HG02571 (cell line): ENCODE measurements around the gene EWSR1.
"Not testable (repeated sequence)": the region's sequence is repeated elsewhere in the genome, so short reads cannot be mapped to it uniquely, and the experiment has no call there.

Source experiments
- ATAC-seq: cut with Tn5 transposase; IDR thresholded peaks from one replicate; pipeline ENCODE4 v1.9.1; 2021; ENCODE audit warnings: mild to moderate bottlenecking, moderate library complexity; ENCODE audit not compliant: unreplicated experiment

Gene EWSR1, protein sequence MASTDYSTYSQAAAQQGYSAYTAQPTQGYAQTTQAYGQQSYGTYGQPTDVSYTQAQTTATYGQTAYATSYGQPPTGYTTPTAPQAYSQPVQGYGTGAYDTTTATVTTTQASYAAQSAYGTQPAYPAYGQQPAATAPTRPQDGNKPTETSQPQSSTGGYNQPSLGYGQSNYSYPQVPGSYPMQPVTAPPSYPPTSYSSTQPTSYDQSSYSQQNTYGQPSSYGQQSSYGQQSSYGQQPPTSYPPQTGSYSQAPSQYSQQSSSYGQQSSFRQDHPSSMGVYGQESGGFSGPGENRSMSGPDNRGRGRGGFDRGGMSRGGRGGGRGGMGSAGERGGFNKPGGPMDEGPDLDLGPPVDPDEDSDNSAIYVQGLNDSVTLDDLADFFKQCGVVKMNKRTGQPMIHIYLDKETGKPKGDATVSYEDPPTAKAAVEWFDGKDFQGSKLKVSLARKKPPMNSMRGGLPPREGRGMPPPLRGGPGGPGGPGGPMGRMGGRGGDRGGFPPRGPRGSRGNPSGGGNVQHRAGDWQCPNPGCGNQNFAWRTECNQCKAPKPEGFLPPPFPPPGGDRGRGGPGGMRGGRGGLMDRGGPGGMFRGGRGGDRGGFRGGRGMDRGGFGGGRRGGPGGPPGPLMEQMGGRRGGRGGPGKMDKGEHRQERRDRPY

DNA sequence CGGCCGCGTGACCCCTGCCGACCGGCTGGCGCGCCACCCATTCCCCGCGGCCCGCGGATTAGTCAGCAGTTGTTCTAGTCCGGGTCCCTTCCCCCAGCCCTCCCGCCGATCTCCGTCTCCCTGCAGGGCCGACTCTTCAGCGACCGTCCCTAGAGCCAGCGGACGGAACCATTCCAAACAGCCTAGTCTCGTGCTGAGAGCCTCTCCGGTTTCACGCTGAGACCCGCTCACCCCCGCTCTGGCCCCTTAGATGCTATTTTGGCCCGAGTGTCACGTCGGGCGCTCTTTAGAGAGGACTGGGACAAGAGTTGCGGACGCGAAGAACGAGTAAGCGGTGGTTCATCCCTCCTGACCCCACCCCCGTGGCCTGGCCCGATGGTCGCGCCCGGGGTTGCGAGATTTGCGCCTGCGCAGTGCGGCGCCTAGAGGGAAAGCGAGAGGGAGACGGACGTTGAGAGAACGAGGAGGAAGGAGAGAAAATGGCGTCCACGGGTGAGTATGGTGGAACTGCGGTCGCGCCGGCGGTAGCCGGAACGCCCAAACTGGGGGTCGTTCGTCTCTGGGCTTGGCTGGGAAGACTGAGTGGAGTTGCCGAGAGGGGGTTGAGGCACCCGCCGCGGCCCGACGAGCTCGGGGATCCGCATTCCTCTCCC is at the start of gene EWSR1, which contains the start of gene RHBDD3:
Gene EWSR1 (plus strand): TSS at position 411 of the 653 bp plus-strand sequence. CDS start 69 bp downstream, at position 480.
Gene RHBDD3 (minus strand): TSS at position 124 of the 653 bp plus-strand sequence. CDS start 2,355 bp downstream, outside the sequence.
- ATAC-seq: peak; percentile 73

DNA sequence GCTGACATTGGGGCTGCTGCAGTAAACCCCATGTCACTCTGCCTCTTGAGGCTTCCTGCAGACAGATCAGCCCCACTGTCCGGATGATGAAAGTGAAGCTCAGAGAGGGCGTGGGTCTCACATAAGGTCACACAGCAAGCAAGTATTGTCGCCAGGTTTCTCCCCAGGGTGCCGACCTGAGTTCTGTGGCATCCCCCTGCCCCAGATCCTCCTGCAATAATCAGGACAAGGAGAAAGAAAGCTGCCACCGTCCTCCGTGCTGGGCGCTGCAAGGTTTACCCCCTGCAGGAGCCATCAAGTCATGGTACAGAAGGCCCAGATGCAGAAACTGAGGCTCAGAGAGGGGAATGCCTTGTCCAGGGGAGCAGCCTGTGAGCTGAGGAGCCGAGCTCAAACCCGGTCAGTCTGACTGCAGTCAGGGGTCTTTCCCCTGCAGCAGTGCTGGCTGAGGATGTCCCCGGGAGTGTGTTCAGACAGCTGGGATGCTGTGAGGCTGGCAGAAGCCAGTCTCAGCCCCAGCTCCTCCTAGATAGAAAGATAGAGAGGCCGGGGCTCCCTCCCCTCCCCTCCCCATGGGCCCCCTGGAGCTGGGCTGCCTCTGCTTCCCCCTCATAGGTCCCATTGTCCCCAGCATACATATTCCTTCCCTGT is 49.2 kb upstream of the EWSR1 start:
- no peak for ATAC-seq

DNA sequence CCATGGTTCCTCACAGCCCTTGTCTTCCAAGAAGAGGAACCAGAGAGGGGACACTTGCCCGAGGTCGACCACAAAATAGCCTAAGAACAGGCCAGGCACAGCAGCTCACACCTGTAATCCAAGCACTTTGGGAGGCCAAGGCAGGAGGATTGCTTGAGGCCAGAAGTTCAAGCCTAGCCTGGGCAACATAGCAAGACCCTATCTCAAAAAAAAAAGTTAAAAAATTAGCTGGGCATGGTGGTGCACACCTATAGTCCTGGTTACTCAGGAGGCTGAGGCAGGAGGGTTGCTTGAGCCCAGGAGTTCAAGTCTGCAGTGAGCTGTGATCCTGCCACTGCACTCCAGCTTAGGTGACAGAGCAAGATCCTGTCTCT is 48.7 kb upstream of the EWSR1 start:
- not testable (repeated sequence) for ATAC-seq

DNA sequence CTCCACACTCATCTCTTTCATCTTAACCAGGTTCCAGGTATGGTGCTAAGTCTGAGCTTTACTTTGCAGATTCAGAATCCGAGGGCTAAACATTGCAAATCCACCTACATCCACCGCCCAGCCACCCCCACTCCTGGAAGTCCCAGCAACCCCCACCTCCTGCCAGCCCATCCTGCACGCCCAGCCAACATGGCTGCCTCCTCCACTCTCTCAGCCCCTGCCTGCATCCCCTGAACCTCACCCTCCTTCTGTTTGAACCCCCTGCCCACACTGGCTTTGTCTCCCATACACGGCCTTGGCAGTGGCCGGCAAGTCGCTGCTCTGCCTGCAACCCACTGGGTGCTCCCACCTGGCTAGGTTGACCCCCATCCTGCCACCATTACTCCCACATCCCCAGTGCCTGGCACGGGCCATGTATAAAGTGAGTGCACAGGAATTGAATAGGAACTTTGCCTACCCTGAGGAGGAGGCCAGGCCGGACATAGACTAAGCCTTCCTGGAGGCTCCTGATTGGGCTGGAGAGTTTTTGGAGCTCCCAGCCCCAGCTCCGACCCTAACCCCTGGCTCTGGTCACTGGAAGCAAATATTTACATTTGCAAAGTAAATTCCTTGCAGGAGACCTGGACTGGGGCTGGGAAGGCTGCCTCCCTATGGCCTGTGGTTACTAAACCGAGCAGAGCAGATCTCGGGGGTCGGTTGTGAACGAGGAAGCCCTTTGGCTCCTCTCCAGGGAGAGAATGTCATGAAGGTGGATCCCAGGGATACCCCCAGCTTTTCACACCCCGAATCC is 48.0 kb upstream of the EWSR1 start:
- no peak for ATAC-seq

DNA sequence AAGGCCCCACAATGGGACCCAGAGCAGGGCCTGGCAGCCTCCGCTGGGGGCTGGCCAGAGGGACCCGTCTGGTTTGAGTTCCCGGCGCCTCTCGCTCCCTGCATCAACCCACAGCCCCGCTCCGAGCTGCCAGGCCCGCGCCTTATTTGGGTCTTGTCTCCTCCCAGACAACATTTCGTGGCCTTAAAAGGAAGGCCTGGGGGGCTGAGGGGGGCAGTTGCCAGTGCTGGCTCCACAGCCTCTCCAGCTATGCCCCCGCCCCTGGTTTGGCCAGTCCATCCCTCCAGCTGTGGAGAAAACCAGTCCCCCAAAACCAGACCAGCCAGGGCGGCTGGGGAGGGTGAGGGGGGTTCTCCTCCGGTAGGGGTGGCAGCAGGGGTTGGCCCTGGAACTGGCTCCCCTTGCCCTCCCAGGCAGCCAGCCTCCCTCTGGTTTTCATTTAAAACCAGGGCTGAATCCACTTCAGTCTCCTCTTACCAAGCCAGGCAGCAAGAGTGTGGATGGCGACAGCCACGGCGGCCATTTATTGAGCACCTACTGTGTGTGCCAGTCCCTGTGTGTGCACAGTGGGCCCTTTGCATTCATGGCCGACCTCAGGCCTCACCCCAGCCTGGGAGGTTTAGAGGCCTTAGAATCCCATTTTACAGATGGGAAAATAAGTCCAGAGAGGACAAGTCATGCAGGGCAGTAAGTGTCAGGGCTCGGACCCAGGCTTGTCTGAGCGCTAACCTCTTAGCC is 43.8 kb upstream of the EWSR1 start:
- no peak for ATAC-seq

DNA sequence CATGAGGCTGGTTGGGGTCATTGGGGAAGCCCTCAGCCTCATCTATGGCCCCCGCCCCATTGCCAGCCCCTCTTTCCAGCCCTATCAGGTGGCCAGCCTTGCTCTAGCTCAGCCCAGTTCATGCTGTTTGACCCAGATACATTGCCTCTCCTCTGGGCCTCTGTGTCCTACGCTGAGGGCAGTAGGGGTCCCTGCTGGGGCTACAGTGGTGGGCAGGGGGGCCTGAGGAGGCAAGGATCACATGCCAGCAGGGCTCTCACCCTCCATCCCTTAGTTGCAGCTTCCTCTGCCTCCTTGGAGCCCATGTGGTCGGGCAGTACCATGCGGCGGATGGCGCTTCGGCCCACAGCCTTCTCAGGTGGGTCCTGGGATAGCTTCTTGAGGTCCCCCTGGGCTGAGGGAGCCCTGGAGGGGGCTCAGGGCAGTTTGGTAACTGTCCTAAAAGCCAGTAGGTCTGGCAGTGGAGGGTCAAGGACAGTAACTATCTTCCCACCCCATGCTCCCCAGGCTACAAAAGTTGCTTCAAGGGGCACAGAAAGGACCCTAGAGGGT is 43.1 kb upstream of the EWSR1 start:
- ATAC-seq: no peak

DNA sequence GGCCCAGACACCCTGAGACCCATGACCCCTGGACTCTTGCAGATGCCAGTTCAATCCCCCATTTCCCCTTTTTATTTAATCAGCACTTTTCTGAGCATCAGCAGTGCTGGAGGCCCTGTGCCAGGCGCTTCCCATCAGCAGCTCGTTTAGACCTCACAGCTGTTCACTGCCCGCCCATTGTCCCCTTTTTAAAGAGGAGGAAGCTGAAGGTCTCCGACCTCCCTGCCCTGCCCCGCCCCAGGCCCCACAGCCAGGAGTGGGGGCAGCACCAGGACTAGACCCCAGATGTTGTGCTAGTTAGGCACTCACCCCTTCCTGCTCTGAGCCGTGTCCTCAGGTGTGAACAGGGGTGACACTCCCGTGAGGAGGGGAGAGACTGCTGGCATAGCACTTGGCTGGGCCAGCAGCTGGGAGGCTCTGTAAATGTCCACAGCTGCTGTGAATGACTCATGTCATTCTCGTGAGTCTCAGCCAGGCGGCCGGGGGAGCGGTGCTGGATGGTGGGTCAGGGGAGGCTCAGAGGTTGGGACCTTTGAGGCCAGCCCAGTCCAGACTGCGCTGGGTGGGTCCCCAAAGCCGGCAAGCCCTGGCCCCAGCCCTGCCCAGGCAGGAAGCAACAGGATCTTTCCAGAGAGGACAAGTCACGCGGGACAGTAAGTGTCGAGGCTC is 42.5 kb upstream of the EWSR1 start:
- no peak for ATAC-seq

DNA sequence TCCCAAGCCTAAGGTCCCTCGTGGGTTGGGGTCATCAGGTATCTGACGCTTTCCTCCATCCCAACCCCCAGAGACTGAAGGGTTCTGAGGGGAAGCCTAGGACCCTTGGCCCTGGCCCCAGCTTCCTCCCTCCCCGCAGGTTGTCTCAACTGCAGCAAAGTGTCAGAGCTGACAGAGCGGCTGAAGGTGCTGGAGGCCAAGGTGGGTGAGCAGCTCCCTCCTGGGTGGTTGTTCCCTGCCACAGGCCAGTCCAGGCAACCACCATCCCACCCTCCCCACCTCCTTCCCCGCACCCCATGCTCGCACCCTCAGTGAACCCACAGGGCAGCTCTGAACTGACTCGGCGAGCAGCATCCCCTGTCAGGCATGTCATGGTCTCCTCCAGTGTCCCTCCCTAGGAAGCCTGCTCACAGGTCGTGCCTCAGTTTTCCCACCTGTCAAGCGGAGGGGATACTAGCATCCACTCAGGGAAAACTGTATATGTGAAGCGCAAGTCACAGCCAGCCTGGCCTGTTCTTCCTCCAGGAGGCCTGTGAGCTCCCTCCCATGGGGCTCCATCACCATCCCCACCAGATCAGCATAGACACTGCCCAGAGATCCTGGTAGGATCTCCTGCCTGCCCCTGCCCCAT is 41.6 kb upstream of the EWSR1 start:
- ATAC-seq: no peak

DNA sequence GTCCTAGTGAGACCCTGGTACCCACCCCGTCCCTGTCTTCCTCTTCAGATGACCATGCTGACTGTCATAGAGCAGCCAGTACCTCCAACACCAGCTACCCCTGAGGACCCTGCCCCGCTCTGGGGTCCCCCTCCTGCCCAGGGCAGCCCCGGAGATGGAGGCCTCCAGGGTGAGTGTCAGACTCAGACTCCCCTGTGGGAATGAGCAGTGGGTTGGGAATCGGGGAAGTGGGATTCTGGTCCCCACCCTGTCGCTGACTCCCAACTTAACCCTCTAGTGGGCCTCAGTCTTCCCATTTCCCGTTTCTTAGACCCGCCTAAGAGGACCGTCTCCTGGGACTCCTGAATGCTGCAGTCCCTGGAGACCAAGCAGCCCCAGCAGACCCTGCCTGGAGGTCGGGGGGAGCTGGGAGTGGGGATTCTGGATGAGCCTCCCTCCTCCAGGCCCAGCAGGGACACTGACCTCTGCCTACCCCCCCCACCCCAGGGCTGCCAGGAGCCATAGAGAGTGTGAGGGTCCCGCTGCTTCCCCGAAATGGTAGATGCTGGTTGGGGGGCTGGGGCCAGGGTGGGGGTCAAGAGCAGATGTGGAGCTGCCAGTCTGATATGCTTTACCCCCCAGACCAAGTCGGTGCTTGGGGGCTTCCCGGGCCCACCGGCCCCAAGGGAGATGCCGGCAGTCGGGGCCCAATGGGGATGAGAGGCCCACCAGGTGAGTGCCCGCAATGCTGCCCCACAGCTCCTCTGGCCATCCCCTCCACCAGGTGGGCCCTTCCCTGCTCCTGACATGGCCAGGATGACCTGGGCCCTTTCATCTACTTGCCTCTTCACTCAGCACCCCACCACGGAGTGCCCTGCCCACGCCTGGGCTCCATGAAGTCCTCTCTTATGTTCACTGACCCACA is 36.8 kb upstream of the EWSR1 start:
- ATAC-seq: no peak

DNA sequence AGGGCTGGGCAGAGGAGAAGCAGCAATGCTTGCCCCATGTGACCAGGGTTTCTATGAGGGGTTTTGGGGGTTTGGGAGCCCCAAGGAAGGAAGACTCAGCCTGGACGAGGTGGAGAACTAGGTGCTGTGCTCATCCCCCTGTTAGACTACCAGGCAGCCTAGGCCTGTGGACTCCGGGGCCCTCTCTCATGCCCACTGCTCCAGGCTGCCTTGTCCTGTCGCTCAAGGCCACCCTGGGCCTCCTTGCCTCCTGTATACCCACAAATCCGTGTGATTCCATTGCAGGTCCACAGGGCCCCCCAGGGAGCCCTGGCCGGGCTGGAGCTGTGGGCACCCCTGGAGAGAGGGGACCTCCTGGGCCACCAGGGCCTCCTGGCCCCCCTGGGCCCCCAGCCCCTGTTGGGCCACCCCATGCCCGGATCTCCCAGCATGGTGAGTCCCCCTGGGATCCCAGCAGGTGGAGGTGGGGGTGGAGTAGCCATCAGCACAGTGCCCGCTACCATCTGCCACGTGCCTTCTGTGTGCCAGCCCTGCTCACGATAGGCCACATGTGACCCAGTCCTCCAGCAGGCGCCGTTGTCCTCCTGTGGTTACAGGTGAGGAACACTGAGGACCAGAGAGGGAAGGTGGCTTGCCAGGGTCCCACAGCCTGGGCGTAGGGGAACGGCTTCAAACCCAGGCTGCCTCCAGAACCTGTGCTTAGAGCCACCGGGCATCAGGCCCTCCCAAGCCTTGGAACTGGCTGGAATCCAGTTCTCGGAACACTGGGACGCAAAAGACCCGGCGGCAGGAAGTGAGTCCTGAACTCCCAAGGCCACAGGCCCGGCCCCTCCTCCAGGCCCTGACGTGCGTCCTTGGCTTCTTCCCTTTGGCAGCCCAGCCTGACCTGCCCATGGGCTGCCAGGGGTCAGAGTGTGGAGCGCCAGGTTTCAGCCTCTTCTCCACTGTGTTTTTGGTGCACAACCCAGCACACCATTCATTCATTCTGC is 35.8 kb upstream of the EWSR1 start:
- no peak for ATAC-seq

DNA sequence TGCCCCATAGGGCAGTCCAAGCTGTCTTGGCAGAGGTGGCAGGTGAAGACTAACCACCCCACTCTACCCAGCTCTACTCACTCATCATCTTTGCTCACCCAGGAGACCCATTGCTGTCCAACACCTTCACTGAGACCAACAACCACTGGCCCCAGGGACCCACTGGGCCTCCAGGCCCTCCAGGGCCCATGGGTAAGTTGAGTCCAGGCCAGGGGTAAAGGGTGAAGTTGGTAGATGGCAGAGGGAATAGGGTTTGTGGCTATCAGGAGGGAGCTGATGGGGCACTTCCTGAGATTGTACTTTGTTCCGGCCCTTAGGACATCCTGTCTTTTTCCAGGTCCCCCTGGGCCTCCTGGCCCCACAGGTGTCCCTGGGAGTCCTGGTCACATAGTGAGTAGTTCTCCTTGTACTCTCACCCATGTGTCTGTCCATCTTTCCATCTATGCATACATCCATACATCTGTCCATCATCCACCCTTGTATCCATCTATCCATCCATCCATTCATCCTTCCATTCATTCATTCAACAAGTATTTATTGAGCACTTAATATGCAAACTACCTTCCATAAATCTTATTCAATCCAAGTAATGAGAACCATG is 34.7 kb upstream of the EWSR1 start:
- ATAC-seq: no peak

DNA sequence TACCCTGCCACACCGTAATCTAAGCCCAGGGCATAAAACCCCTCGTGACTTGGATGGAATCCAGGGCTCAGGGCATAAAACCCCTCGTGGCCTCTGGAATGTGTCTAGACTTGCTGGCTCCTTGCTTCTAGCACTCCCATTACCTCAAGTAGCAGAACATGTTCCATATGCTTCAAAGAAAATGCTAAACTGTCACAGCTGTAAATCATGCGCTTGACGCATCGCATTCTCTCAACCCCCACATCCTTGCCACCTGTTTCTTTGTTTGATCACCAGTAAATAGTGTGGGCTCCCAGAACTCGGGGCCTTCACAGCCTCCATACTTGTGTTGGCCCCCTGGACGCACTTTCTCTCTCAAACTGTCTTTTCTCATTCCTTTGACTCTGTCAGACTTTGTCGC is 27.6 kb upstream of the EWSR1 start:
- ATAC-seq: not testable (repeated sequence)

DNA sequence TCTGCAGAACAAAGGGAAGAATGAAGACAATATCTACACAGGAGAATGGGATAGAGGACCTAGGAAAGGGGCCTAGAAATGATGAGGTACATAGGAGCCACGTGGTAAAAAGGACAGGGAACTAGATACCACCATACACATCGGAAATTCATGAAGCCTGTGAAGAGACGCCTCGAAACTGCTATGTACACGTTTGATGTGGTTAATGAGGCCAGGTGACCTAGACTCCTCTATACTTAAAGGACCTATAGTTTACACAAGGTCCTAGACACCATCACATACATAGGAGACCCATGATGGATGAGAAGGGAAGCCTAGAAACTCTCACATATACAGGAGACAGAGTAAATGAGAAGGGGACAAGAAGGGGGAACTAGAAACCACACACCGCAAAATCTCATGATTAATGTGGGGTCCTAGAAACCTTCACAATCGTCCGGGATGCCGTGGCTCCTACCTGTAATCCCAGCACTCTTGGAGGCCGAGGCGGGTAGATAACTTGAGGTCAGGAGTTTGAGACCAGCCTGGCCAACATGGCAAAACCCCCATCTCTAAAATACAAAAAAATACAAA is 24.1 kb upstream of the EWSR1 start:
- ATAC-seq: no peak

DNA sequence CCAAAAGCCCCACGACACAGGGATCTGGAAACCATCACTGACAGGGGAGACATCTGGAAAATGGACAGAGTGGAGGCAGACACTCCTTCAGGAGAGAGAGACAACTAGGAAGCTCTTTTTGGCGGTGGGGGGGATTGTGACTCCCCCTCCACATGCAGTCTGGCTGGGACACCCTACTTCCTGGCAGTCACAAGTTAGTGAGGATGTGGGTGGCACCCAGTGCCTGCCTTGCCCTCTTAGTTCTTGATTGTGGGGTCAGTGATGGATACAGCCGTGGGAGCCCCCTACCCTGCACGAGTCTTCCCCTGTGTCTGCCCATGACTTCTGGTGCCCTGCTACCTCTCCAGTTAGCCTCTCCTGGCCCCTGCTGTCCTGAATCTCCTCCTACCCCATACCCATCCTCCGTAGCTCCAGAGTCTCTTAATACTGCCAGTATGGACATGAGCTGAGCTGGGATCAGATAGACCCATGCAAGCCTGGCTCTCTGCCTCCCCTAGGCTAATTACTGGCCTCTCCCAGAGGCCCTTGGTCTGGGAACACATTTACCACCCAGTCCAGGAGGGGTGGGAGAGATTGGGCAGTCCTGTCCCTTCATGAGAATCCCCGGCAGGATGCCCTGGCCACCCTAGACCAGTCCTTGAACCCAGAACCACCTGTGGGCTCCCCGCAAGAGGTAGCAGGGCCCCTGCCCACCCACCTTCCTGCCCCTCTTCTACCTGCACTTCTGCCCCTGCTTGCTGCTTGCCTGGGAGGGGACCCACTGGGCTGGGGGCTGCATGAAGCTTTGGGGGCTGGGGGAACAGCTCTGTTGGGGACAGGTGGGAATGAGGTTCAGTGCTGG is 23.1 kb upstream of the EWSR1 start:
- no peak for ATAC-seq
